ENCODE measurements around the gene TLCD3B.

The TLCD3B gene

GRCh38 chr16:29988346-29989075 is 42.6 kb downstream of the TLCD3B start:
- DNase-seq (ENCODE audit: low read depth): no peak

- DNase-seq (ENCODE audit: low read depth): no peak
Measured at GRCh38 chr16:29987371-29988085, 43.5 kb downstream of the TLCD3B start.

GRCh38 chr16:29986931-29987330 is 44.1 kb downstream of the TLCD3B start:
- DNase-seq (ENCODE audit: low read depth): no peak

- DNase-seq (ENCODE audit: low read depth): no peak
Measured at GRCh38 chr16:29986231-29986630, 44.8 kb downstream of the TLCD3B start.

- no peak for DNase-seq (ENCODE audit: low read depth)
Measured at GRCh38 chr16:29985271-29985811, 45.7 kb downstream of the TLCD3B start.

- DNase-seq (ENCODE audit: low read depth): no peak
Measured at GRCh38 chr16:29984764-29985147, 46.3 kb downstream of the TLCD3B start.

GRCh38 chr16:29984137-29984763 is 46.8 kb downstream of the TLCD3B start:
- no peak for DNase-seq (ENCODE audit: low read depth)

- no peak for DNase-seq (ENCODE audit: low read depth)
Measured at GRCh38 chr16:29983420-29984136, 47.5 kb downstream of the TLCD3B start.

GRCh38 chr16:29982560-29983419 is 48.3 kb downstream of the TLCD3B start:
- no peak for DNase-seq (ENCODE audit: low read depth)

GRCh38 chr16:29978564-29979270 is 52.4 kb downstream of the TLCD3B start:
- DNase-seq (ENCODE audit: low read depth): no peak

GRCh38 chr16:29978081-29978480 is 53.0 kb downstream of the TLCD3B start:
- DNase-seq (ENCODE audit: low read depth): no peak

- DNase-seq (ENCODE audit: low read depth): no peak
Measured at GRCh38 chr16:29977063-29977825, 53.8 kb downstream of the TLCD3B start.

GRCh38 chr16:29975811-29976511 is 55.1 kb downstream of the TLCD3B start:
- DNase-seq (ENCODE audit: low read depth): no peak

GRCh38 chr16:29975134-29975538 is 55.9 kb downstream of the TLCD3B start:
- DNase-seq (ENCODE audit: low read depth): no peak

Data from stimulated activated CD8-positive, alpha-beta memory T cell treated with anti-CD3 and anti-CD28 coated beads, Interleukin-12 subunit alpha, Interleukin-12 subunit beta, amount 100 ng/mL, for 4 hours (primary cell).